C1 segment of cervical spinal cord (tissue), 14 donors: ENCODE results near the gene THOC6.
"Not testable (repeated sequence)": the region's sequence is repeated elsewhere in the genome, so short reads cannot be mapped to it uniquely, and the experiment has no call there.

Experiments used
- DNase-seq, 14 donors: peaks; one replicate each; lab custom pipeline; 2025; lab: John Stamatoyannopoulos, UW

THOC6 gene

GRCh38 chr16:3071655-3072054 is 47.8 kb downstream of the THOC6 start:
- DNase-seq: no peak

- not testable (repeated sequence) for DNase-seq
Measured at GRCh38 chr16:3072148-3072547, 48.3 kb downstream of the THOC6 start.

- DNase-seq: not testable (repeated sequence)
Measured at GRCh38 chr16:3072576-3073263, 48.9 kb downstream of the THOC6 start.

GRCh38 chr16:3073448-3073847 is 49.6 kb downstream of the THOC6 start:
- DNase-seq: no peak

GRCh38 chr16:3074860-3075522 is 51.2 kb downstream of the THOC6 start:
- DNase-seq: no peak

GRCh38 chr16:3075523-3075915 is 51.7 kb downstream of the THOC6 start:
- DNase-seq: peak in 1 of 14 donors; percentile 15

- not testable (repeated sequence) for DNase-seq
Measured at GRCh38 chr16:3075946-3076345, 52.1 kb downstream of the THOC6 start.

- DNase-seq: no peak
Measured at GRCh38 chr16:3076577-3076976, 52.7 kb downstream of the THOC6 start.
